SJCRH30 (cell line): ENCODE measurements around the gene RXFP1. TPM values are rescaled to one million over a fixed set of nuclear protein-coding genes. Genes with fewer than 3 reads are reported as not detected.

Experiments used
- DNase-seq, 2 experiments: peaks; one replicate each; pipeline ENCODE4 v3.0.0-alpha.2; 2015 to 2020
- H3K27ac ChIP-seq: fragments of 250-450 bp; sonication (Bioruptor Pico); 2 replicates; pipeline ENCODE4 v1.5.1; 2020; ENCODE audit warnings: mild to moderate bottlenecking, moderate library complexity
- H3K27me3 ChIP-seq: fragments of 250-450 bp; sonication (Bioruptor Pico); 2 replicates; pipeline ENCODE4 v1.5.1; 2020; ENCODE audit warnings: mild to moderate bottlenecking, moderate library complexity
- H3K36me3 ChIP-seq: fragments of 250-450 bp; sonication (Bioruptor Pico); 2 replicates; pipeline ENCODE4 v1.5.1; 2020; ENCODE audit warnings: mild to moderate bottlenecking, moderate library complexity
- H3K4me1 ChIP-seq: fragments of 250-450 bp; sonication (Bioruptor Pico); 2 replicates; pipeline ENCODE4 v1.5.1; 2020; ENCODE audit warnings: mild to moderate bottlenecking, moderate library complexity
- H3K4me3 ChIP-seq: fragments of 250-450 bp; sonication (Bioruptor Pico); 2 replicates; pipeline ENCODE4 v1.5.1; 2020; ENCODE audit warnings: mild to moderate bottlenecking, moderate library complexity
- H3K9me3 ChIP-seq: fragments of 250-450 bp; sonication (Bioruptor Pico); replicated peaks from 2 replicates; pipeline ENCODE4 v1.5.1; 2020; ENCODE audit warnings: mild to moderate bottlenecking, moderate library complexity
- total RNA-seq: library from RNA; depleted of rRNA; stranded (reverse); fragments of >200 nt; shearing (Covaris generic); gene quantifications from 2 replicates; pipeline ENCODE4 v1.2.3, GENCODE V29; 2014

The RXFP1 gene
- total RNA-seq, 1 experiment from 2014 or later: 0.08 TPM

GRCh38 chr4:158581161-158581560 lies 59.5 kb downstream of the RXFP1 start:
- Histone ChIP-seq H3K9me3 (no peaks in the 10 kb centered on the region), H3K4me3 (no peak overlapping the region), H3K27ac (no peak overlapping the region), H3K36me3 (no peaks in the 10 kb centered on the region), H3K4me1 (no peaks in the 10 kb centered on the region), H3K27me3 (no peaks in the 10 kb centered on the region)
- no peak for DNase-seq

- Histone ChIP-seq H3K4me1 (no peaks in the 10 kb centered on the region), H3K27ac (no peak overlapping the region), H3K4me3 (no peak overlapping the region), H3K9me3 (no peaks in the 10 kb centered on the region), H3K36me3 (no peaks in the 10 kb centered on the region), H3K27me3 (no peaks in the 10 kb centered on the region)
- DNase-seq: no peak
These were observed 65.2 kb downstream of the RXFP1 start for GRCh38 chr4:158586881-158587280.

- H3K4me1 ChIP-seq: no peaks in the 10 kb centered on the region
- H3K27me3 ChIP-seq: no peaks in the 10 kb centered on the region
- DNase-seq: peak in 1 of 2 experiments; percentile 11
- H3K4me3 ChIP-seq: no peak overlapping the region
- H3K36me3 ChIP-seq: no peaks in the 10 kb centered on the region
- H3K27ac ChIP-seq: no peak overlapping the region
- H3K9me3 ChIP-seq: no peaks in the 10 kb centered on the region
These were observed 66.6 kb downstream of the RXFP1 start for GRCh38 chr4:158588285-158588684.

- Histone ChIP-seq H3K27ac (no peak overlapping the region), H3K4me3 (no peak overlapping the region), H3K4me1 (no peaks in the 10 kb centered on the region), H3K27me3 (no peaks in the 10 kb centered on the region), H3K9me3 (no peaks in the 10 kb centered on the region), H3K36me3 (no peaks in the 10 kb centered on the region)
- DNase-seq: no peak
These were observed 67.1 kb downstream of the RXFP1 start for GRCh38 chr4:158588777-158589176.

DNA sequence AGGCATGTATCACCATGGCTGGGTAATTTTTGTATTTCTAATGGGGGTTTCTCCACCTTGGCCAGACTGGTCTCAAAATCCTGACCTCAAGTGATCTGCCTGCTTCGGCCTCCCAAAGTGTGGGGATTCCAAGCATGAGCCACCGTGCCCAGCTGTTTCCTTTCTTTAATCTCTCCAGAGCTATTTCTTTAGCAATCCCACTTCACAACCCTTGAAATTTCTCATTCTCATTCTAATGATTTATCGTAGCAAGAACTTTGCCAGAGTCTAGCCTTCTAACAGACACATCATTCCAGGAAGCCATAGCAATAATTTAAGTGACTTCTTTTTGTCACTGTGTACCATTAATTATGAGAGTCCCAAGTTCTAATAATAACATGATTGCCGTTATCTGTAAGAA lies 68.6 kb downstream of the RXFP1 start:
- DNase-seq: no peak
- Histone ChIP-seq H3K27me3 (no peaks in the 10 kb centered on the region), H3K9me3 (no peaks in the 10 kb centered on the region), H3K27ac (no peak overlapping the region), H3K36me3 (no peaks in the 10 kb centered on the region), H3K4me3 (no peak overlapping the region), H3K4me1 (no peaks in the 10 kb centered on the region)

- no peak overlapping the region for H3K4me3 ChIP-seq
- no peaks in the 10 kb centered on the region for H3K36me3 ChIP-seq
- no peaks in the 10 kb centered on the region for H3K27me3 ChIP-seq
- DNase-seq: no peak
- no peaks in the 10 kb centered on the region for H3K9me3 ChIP-seq
- H3K4me1 ChIP-seq: no peaks in the 10 kb centered on the region
- no peak overlapping the region for H3K27ac ChIP-seq
These were observed 69.1 kb downstream of the RXFP1 start for GRCh38 chr4:158590824-158591223.

GRCh38 chr4:158597879-158598596 lies 76.4 kb downstream of the RXFP1 start:
- Histone ChIP-seq H3K27me3 (no peaks in the 10 kb centered on the region), H3K27ac (no peak overlapping the region), H3K9me3 (no peaks in the 10 kb centered on the region), H3K4me3 (no peak overlapping the region), H3K36me3 (no peaks in the 10 kb centered on the region), H3K4me1 (no peaks in the 10 kb centered on the region)
- DNase-seq: no peak

DNA sequence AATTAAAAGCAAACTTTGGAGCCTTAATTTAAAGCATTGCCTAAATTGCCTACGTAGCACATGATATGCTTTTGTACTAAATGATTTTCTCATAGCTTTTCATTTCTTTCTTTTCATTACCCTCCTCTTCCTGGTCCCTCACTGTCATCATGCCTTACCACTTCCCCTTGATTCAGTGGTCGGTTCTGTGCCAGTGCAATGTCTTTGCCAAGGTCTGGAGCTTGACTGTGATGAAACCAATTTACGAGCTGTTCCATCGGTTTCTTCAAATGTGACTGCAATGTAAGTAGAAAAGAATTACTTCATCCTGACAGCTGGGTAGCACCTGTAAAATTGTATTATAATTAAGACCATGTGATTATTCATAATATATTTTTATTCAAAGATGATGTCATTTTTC lies 77.5 kb downstream of the RXFP1 start:
- no peak overlapping the region for H3K27ac ChIP-seq
- DNase-seq: no peak
- no peaks in the 10 kb centered on the region for H3K27me3 ChIP-seq
- no peaks in the 10 kb centered on the region for H3K36me3 ChIP-seq
- no peak overlapping the region for H3K4me3 ChIP-seq
- H3K9me3 ChIP-seq: no peaks in the 10 kb centered on the region
- H3K4me1 ChIP-seq: no peaks in the 10 kb centered on the region

DNA sequence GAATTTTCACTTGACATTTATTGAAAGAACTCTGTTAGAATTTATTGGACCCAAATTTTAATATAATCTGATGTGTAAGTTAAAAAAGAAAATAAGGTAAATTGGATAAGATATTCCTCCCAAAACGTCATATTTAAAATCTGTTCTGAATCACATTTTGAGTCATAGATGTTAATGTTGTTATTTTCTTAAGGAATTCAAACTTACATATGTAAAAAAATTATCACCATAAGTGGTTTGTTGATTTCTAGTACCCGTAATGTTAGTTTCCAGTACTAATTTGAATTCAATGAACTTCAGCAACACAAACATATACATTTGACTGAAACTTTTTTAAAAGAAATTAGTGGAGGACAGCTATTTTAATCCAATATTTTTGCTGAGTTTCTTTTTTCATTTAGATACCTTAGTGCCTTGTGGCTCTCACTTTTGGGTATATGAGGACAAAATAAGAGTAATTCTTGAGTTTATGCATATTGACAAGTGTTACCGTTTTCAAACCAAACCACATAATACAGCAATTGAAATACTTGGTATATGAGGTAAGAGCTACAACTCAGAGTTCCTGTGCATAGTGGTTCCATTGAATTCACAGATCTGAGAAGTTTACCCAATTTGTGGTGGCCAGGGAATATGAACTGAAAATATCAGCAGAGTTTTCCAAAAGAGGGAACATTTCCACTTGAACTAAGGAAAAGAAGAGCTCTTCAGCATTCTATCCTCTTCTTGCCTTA lies 78.2 kb downstream of the RXFP1 start:
- Histone ChIP-seq H3K27me3 (no peaks in the 10 kb centered on the region), H3K9me3 (no peaks in the 10 kb centered on the region), H3K4me1 (no peaks in the 10 kb centered on the region), H3K27ac (no peak overlapping the region), H3K4me3 (no peak overlapping the region), H3K36me3 (no peaks in the 10 kb centered on the region)
- no peak for DNase-seq

DNA sequence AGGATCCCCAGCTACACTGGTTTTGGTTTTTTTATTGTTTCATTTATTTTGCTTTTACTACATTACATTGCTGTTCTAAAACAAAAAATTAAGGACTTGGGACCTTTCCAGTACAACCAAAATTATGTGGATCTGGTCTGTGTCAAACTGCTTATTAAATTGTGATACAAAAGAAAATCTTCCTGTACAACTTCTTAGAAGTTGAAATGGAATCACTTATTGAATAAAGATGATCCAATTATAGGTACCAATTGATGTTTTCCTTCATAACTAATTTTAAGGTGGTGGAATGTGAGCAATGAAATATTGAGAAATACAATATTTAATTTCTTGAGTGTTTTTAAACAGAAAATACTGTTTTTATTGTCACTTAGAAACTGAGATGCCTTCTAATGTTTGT lies 82.7 kb downstream of the RXFP1 start:
- no peak overlapping the region for H3K4me3 ChIP-seq
- no peak for DNase-seq
- no peak overlapping the region for H3K27ac ChIP-seq
- no peaks in the 10 kb centered on the region for H3K36me3 ChIP-seq
- H3K4me1 ChIP-seq: no peaks in the 10 kb centered on the region
- H3K9me3 ChIP-seq: no peaks in the 10 kb centered on the region
- no peaks in the 10 kb centered on the region for H3K27me3 ChIP-seq

DNA sequence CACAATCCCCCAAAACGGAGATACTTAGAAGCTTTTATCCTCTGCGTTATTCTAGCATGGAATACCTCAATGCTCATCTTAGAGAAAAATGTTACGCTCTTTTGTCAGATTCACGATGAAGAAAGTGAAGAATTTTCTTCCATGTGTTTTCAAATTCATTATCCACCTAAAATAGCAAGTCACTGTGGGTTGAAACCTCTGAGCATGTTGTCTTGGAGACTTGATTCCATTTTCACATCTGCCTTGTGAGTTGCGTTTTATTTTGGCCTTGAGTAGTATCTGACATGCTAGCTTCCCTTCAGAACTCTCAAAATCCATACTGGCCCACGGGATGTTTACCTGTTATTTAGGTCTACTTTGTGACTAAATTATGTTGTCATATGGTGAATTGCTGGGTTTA lies 83.7 kb downstream of the RXFP1 start:
- no peaks in the 10 kb centered on the region for H3K27me3 ChIP-seq
- H3K4me3 ChIP-seq: no peak overlapping the region
- no peaks in the 10 kb centered on the region for H3K9me3 ChIP-seq
- H3K27ac ChIP-seq: no peak overlapping the region
- H3K36me3 ChIP-seq: no peaks in the 10 kb centered on the region
- no peak for DNase-seq
- H3K4me1 ChIP-seq: no peaks in the 10 kb centered on the region

DNA sequence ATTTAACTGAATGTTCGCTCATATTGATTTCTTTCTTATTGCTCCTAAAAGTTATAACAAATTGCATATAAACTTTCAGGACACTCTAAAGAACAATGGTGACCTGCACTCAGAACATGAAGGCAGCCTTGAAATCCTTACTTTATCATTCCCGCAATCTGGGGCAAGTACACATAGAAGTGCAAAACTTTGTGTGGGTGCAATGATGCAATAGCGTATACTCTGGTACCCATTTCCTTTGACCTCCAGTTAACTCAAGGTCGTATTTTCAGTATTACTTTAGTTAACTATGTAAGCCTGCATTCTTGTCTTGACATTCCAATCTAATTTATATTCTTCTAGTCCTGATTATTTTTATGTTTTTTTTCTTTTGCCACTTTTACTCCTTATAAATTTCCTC lies 85.3 kb downstream of the RXFP1 start:
- H3K4me1 ChIP-seq: no peaks in the 10 kb centered on the region
- DNase-seq: no peak
- no peak overlapping the region for H3K4me3 ChIP-seq
- H3K27me3 ChIP-seq: no peaks in the 10 kb centered on the region
- H3K36me3 ChIP-seq: no peaks in the 10 kb centered on the region
- no peaks in the 10 kb centered on the region for H3K9me3 ChIP-seq
- H3K27ac ChIP-seq: no peak overlapping the region

DNA sequence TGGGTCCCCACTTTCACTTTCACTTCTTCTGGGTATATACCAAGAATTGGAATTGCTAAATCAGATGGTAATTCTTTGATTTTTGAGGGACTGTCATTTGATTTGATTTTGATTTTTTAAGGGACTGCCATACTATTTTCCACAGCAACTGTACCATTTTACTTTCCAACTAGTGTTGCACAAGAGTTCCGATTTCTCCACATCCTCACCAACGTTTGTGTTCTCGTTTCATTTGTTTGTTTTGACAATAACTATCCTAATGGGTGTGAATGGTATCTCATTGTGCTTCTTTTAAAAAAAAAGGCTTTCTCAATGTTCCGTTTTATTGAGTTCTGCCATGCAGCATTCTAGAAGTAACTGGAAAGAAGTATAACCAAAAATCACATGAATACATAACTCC lies 87.4 kb downstream of the RXFP1 start:
- DNase-seq: no peak
- Histone ChIP-seq H3K27ac (no peak overlapping the region), H3K4me1 (no peaks in the 10 kb centered on the region), H3K27me3 (no peaks in the 10 kb centered on the region), H3K4me3 (no peak overlapping the region), H3K9me3 (no peaks in the 10 kb centered on the region), H3K36me3 (no peaks in the 10 kb centered on the region)

DNA sequence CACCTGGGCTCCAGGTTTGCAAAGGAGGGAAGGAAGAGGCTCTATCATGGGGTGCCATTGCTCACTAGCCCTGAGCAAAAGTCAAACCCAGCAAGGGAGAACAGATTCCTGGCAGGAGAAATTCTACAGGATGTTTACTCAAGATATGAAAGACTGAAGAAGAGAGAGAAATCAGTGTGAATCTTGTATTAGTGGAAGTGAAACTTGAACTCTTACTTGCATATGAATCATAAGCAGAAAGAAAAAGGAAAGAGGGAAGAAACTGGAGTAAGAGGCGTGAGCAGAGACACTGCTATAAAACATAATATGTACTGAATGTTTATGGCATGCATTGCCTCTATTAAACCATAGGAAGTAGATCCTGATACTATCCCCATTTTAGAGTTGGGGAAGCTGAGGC lies 89.1 kb downstream of the RXFP1 start:
- no peaks in the 10 kb centered on the region for H3K4me1 ChIP-seq
- no peak overlapping the region for H3K27ac ChIP-seq
- H3K36me3 ChIP-seq: no peaks in the 10 kb centered on the region
- H3K4me3 ChIP-seq: no peak overlapping the region
- no peaks in the 10 kb centered on the region for H3K9me3 ChIP-seq
- H3K27me3 ChIP-seq: no peaks in the 10 kb centered on the region
- no peak for DNase-seq

DNA sequence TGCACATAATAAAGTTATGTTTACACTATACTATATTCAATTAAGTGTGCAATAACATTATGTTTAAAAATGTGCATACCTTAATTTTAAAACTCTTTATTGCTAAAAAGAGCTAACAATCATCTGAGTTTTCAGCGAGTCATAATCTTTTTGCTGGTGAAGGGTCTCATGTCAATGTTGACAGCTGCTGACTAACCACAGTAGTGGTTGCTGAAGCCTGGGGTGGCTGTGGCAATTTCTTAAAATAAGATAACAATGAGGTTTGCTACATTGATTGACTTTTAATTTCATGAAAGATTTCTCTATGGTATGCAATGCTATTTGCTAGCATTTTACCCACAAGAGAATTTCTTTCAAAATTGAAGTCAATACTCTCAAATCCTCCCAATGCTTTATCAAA lies 91.4 kb downstream of the RXFP1 start:
- H3K4me3 ChIP-seq: no peak overlapping the region
- H3K27me3 ChIP-seq: no peaks in the 10 kb centered on the region
- no peaks in the 10 kb centered on the region for H3K4me1 ChIP-seq
- H3K36me3 ChIP-seq: no peaks in the 10 kb centered on the region
- H3K27ac ChIP-seq: no peak overlapping the region
- H3K9me3 ChIP-seq: no peaks in the 10 kb centered on the region
- no peak for DNase-seq

- DNase-seq: no peak
- Histone ChIP-seq H3K4me1 (no peaks in the 10 kb centered on the region), H3K36me3 (no peaks in the 10 kb centered on the region), H3K27me3 (no peaks in the 10 kb centered on the region), H3K27ac (no peak overlapping the region), H3K4me3 (no peak overlapping the region), H3K9me3 (no peaks in the 10 kb centered on the region)
These were observed 96.3 kb downstream of the RXFP1 start for GRCh38 chr4:158617956-158618355.
